Stimulated activated CD8-positive, alpha-beta memory T cell treated with anti-CD3 and anti-CD28 coated beads, Interleukin-15, amount 100 ng/mL, for 4 hours (primary cell): ENCODE results near the gene VANGL2.
"Not testable (repeated sequence)": the region's sequence is repeated elsewhere in the genome, so short reads cannot be mapped to it uniquely, and the experiment has no call there.

Source experiments
- DNase-seq, 2 donors: peaks; one replicate each; pipeline ENCODE4 v3.0.0-alpha.2; 2020; ENCODE audit warnings: low read depth in 2 of 2

Gene VANGL2

GRCh38 chr1:160370561-160371345, 29.6 kb upstream of the VANGL2 start:
- no peak for DNase-seq

GRCh38 chr1:160371346-160371631, 29.1 kb upstream of the VANGL2 start:
- DNase-seq, result no peak

GRCh38 chr1:160371756-160372155, 28.6 kb upstream of the VANGL2 start:
- DNase-seq, result no peak

GRCh38 chr1:160373696-160374095, 26.7 kb upstream of the VANGL2 start:
- no peak for DNase-seq

GRCh38 chr1:160374306-160375110, 25.9 kb upstream of the VANGL2 start:
- DNase-seq, result no peak

GRCh38 chr1:160375788-160376524, 24.4 kb upstream of the VANGL2 start:
- no peak for DNase-seq

- DNase-seq, result no peak
Measured at GRCh38 chr1:160376525-160377131, 23.7 kb upstream of the VANGL2 start.

- no peak for DNase-seq
Measured at GRCh38 chr1:160377585-160378206, 22.7 kb upstream of the VANGL2 start.

GRCh38 chr1:160384812-160385211, 15.6 kb upstream of the VANGL2 start:
- not testable (repeated sequence) for DNase-seq

GRCh38 chr1:160388406-160388805, 12.0 kb upstream of the VANGL2 start:
- DNase-seq, result not testable (repeated sequence)

- DNase-seq, result no peak
Measured at GRCh38 chr1:160394673-160395072, 5.7 kb upstream of the VANGL2 start.

- no peak for DNase-seq
Measured at GRCh38 chr1:160397651-160398050, 2.7 kb upstream of the VANGL2 start.

GRCh38 chr1:160398823-160399222, 1.5 kb upstream of the VANGL2 start:
- no peak for DNase-seq

- no peak for DNase-seq
Measured at GRCh38 chr1:160399544-160400222, 681 bp upstream of the VANGL2 start.

GRCh38 chr1:160400646-160401486, 502 bp downstream of the VANGL2 start:
- DNase-seq, result no peak

- DNase-seq, result no peak
Measured at GRCh38 chr1:160401487-160401805, 1.1 kb downstream of the VANGL2 start.

GRCh38 chr1:160402001-160402795, 1.8 kb downstream of the VANGL2 start:
- DNase-seq, result no peak

- no peak for DNase-seq
Measured at GRCh38 chr1:160403244-160403643, 2.9 kb downstream of the VANGL2 start.

- no peak for DNase-seq
Measured at GRCh38 chr1:160404094-160404493, 3.7 kb downstream of the VANGL2 start.
